GM12801 (cell line): Measurements from ENCODE around the gene FUT6.

ENCODE experiments used
- CTCF ChIP-seq: IDR thresholded peaks from one replicate; pipeline ENCODE4 v1.5.1; 2011; ENCODE audit warnings: control low read depth; ENCODE audit not compliant: insufficient read length; ENCODE audit errors: extremely low read depth

Gene FUT6

DNA sequence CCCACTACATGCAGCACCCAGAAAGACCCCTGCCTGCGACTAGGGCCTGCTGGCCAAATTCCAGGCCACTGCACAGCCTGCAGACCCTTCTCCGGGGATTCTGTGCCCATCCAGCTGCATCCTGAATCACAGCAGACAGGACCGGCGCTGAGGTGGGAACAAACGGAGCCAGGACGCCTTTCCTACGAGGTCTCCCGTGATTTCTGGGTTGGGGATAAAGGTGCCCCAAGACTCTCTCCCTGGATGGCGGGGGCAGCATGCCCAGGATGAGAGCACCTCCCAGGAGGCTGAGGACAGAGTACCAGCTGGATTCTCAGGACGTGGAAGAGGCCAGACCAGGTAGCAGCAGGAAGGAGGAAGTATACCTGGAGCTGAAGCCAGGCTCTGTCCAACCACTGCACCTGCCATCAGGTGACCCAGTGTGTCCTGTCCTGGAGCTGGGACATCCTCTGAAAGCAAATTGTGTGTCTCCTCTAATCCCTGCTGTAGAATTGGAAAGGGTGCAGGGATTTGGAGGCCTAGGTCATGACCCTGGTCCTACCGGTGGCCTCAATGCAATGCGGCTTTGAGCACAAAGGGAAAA lies 34.2 kb upstream of the FUT6 start:
- TF ChIP-seq CTCF = no peak

DNA sequence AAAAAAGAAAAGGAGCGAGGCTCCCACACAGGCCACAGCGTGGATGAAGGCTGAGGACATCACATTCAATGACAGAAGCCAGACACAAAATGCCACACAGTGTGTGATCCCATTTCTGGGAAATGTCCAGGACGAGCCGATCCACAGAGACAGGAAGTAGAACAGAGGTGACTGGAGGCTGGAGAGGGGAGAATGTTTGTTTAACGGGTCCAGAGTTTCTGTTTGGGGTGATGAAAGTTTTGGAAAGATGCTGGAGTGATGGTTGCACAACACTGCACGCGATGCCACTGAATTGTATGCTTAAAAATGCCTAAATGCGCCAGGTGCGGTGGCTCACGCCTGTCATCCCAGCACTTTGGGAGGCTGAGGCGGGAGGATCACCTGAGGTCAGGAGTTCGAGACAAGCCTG lies 31.5 kb upstream of the FUT6 start:
- TF ChIP-seq CTCF = no peak

DNA sequence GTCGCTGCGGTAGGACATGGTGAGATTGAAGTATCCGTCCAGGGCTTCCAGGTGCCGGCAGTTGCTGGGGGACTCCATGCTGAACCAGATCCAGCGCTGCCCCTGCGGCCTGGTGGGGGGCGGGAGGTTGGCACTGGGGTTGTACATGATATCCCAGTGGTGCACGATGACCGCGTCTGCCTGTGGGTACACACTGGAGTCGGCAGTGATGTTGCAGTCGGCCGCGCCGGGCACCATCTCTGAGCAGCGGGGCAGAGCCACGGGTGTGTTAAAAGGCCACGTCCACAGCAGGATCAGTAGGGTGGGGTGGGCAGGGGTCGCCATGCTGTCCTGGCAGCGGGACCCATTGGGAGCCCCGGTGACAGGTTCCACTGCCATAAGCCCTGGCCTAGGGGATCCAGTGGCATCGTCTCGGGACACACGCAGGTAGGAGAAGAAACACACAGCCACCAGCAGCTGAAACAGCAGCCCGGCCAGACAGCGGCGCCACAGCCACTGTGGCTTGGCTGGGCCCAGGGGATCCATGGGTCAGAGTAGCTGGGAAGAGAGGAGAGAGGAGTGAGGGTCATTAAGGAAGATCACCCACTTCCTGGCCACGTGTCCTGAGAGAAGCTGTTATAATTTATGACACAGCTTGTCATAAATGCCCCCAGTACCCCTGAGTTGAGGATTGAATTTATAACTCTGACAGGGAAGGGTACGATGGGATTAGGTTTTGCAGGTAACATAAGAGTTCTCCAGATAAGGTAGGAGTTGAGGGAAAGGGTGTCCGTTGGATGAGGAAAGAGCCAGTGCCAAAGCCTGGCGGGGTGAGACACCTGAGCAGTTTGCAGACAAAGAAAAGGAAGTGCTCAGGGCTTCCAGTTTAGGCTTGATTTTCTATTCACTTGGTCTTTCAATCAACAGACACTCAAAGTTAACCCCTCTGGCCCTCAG lies 28.0 kb upstream of the FUT6 start:
- no peak for TF ChIP-seq CTCF

DNA sequence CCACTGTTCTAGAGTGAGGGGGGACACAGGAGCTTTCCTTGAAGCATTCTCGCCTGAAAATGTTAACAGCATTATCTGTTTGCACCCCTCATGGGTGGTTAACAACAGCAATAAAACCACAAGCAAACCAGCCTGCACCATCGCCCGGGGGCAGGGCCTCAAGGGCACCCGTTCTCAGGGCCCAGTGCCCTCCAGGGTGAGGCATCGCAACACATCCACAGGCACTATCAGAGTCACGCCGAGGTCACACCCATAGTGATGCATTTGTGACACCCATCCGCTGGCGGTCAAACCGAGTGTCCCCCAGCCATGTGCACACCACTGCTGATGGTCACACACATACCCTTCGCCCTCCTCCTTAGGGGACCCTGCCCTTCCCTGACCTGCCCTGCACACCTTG lies 26.3 kb upstream of the FUT6 start:
- TF ChIP-seq CTCF = no peak

DNA sequence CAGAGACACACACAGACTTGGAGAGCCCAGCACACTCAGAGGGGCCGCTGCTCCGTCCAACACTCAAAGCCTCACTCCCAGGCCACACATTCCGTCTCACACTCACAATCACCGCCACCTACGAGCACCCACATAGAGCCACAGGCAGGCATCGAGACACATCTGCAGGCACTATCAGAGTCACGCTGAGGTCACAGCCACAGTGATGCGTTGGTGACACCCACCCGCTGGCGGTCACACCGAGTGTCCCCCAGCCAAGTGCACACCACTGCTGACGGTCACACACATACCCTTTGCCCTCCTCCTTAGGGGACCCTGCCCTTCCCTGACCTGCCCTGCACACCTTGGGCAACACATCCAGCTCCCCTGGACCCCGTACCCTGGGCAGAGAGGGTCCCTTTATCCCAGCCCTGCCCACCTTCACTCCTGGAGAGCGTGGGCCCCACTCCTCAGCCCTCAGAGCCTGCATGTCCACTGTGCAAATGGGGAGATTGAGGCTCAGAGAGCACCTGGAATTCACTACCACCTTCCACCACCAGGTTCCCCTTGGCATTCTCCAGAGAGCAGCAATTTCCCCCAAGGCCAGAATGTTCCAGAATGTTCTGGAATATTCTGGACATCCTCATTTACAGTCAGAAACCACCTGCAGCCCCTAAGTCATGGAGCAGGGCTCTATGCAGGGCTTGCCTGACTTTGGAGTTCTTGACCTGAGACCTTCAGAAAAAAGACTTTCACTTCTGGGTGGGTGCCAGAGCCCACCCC lies 25.4 kb upstream of the FUT6 start:
- TF ChIP-seq CTCF = no peak

GRCh38 chr19:5864013-5864720 lies 24.7 kb upstream of the FUT6 start:
- TF ChIP-seq CTCF = no peak
